Ascending aorta (tissue), 2 donors: ENCODE results near the gene WAPL. TPM values are rescaled to one million over a fixed set of nuclear protein-coding genes. Genes with fewer than 3 reads are reported as not detected.

Source experiments
- DNase-seq, 2 donors: peaks; one replicate each; pipeline ENCODE4 v3.0.0-alpha.2; 2019; ENCODE audit warnings: low spot score in 2 of 2
- H3K27ac ChIP-seq, 2 donors: fragments of 200-600 bp; sonication (generic); one replicate each; pipeline ENCODE4 v1.5.1; 2016 to 2017; ENCODE audit warnings: mild to moderate bottlenecking in 1 of 2
- H3K27me3 ChIP-seq: fragments of 200-600 bp; sonication (generic); one replicate; pipeline ENCODE4 v1.5.1; 2017
- H3K36me3 ChIP-seq, 2 donors: fragments of 200-600 bp; sonication (generic); one replicate each; pipeline ENCODE4 v1.5.1; 2016
- H3K4me1 ChIP-seq, 2 donors: fragments of 200-600 bp; sonication (generic); one replicate each; pipeline ENCODE4 v1.5.1; 2016 to 2017; ENCODE audit warnings: mild to moderate bottlenecking in 1 of 2
- H3K4me3 ChIP-seq, 2 donors: fragments of 200-600 bp; sonication (generic); one replicate each; pipeline ENCODE4 v1.5.1; 2016 to 2017; ENCODE audit warnings: mild to moderate bottlenecking in 1 of 2
- H3K9me3 ChIP-seq, 2 donors: fragments of 200-600 bp; sonication (generic); one replicate each; pipeline ENCODE4 v1.5.1; 2016
- CTCF ChIP-seq, 3 experiments: fragments of 200-600 bp in 2 of 3; fragments of 450-650 bp in 1 of 3; sonication (generic) in 2 of 3; IDR thresholded peaks; one replicate each; pipeline ENCODE4 v1.5.1; 2016 to 2019; ENCODE audit warnings: antibody characterized with exemption in 3 of 3, mild to moderate bottlenecking in 1 of 3, moderate library complexity in 1 of 3
- intact Hi-C: fragments of 100-400 bp; cut with DNase I; formaldehyde crosslinking; loops from one replicate; pipeline ENCODE4 v1.15.1; 2023
- total RNA-seq: library from RNA; depleted of rRNA; stranded (reverse); fragments of >200 nt; gene quantifications from one replicate; pipeline ENCODE4 v1.1.0, GENCODE V29; 2016

WAPL gene
- total RNA-seq, 1 donor from 2014 or later = 14.7 TPM

- DNase-seq = no peak
- H3K36me3 ChIP-seq = peaks cover 28 to 46% of the 10 kb centered on the region in 2 donors
- TF ChIP-seq CTCF (IDR thresholded peaks at IDR 0.05) = no peak
- H3K9me3 ChIP-seq = no peaks in the 10 kb centered on the region
- no peak overlapping the region for H3K4me3 ChIP-seq
- no peak overlapping the region for H3K27ac ChIP-seq
- H3K4me1 ChIP-seq = no peaks in the 10 kb centered on the region
- no peaks in the 10 kb centered on the region for H3K27me3 ChIP-seq
- intact Hi-C loops = no loop called here
Observed at GRCh38 chr10:86443936-86444335, 77.7 kb downstream of the WAPL start.

- Histone ChIP-seq H3K9me3 (no peaks in the 10 kb centered on the region), H3K4me3 (no peak overlapping the region), H3K27ac (no peak overlapping the region), H3K27me3 (no peaks in the 10 kb centered on the region), H3K4me1 (no peaks in the 10 kb centered on the region), H3K36me3 (peaks cover 28 to 51% of the 10 kb centered on the region in 2 donors)
- intact Hi-C loops = no loop called here
- TF ChIP-seq CTCF (IDR thresholded peaks at IDR 0.05) = no peak
- no peak for DNase-seq
Observed at GRCh38 chr10:86443069-86443468, 78.5 kb downstream of the WAPL start.

GRCh38 chr10:86440874-86441843, 80.4 kb downstream of the WAPL start:
- Histone ChIP-seq H3K4me3 (no peak overlapping the region), H3K27ac (no peak overlapping the region), H3K9me3 (no peaks in the 10 kb centered on the region), H3K27me3 (no peaks in the 10 kb centered on the region), H3K36me3 (peaks cover 28 to 66% of the 10 kb centered on the region in 2 donors), H3K4me1 (no peaks in the 10 kb centered on the region)
- no peak for DNase-seq
- intact Hi-C loops = no loop called here
- TF ChIP-seq CTCF (IDR thresholded peaks at IDR 0.05) = no peak

GRCh38 chr10:86439544-86439943, 82.0 kb downstream of the WAPL start:
- no peaks in the 10 kb centered on the region for H3K4me1 ChIP-seq
- H3K27ac ChIP-seq = peak overlapping the region in 1 of 2 donors; percentile 45
- peak; percentile 67 to 86 for DNase-seq
- H3K4me3 ChIP-seq = no peak overlapping the region
- no peak for TF ChIP-seq CTCF (IDR thresholded peaks at IDR 0.05)
- no peaks in the 10 kb centered on the region for H3K9me3 ChIP-seq
- no peaks in the 10 kb centered on the region for H3K27me3 ChIP-seq
- peaks cover 19 to 59% of the 10 kb centered on the region in 2 donors for H3K36me3 ChIP-seq
- intact Hi-C loops = loop anchor here (5.0 kb wide), 1 partner anchor 37 kb away; no protein-coding TSS in a partner anchor

- Histone ChIP-seq H3K4me3 (no peak overlapping the region), H3K36me3 (peaks cover 18 to 57% of the 10 kb centered on the region in 2 donors)
- intact Hi-C loops = loop anchor here (5.0 kb wide), 1 partner anchor 36 kb away; no protein-coding TSS in a partner anchor
Observed at GRCh38 chr10:86438091-86438749, 83.4 kb downstream of the WAPL start.

More at GRCh38 chr10:86438091-86438749, 83.4 kb downstream of the WAPL start:
- DNase-seq = no peak
- Histone ChIP-seq H3K27ac (peak overlapping the region in 1 of 2 donors; percentile 17), H3K9me3 (no peaks in the 10 kb centered on the region), H3K4me1 (peaks cover 0 to 2% of the 10 kb centered on the region in 2 donors), H3K27me3 (no peaks in the 10 kb centered on the region)
- no peak for TF ChIP-seq CTCF (IDR thresholded peaks at IDR 0.05)
